Neural cell (in vitro differentiated cells): ENCODE measurements around the gene SDC4. TPM values are rescaled to one million over a fixed set of nuclear protein-coding genes. Genes with fewer than 3 reads are reported as not detected.

Experiments
- H2AFZ ChIP-seq: fragments of 200-600, 300-800 bp; sonication (generic), shearing (Covaris generic); 2 replicates; pipeline ENCODE4 v1.6.0; 2014; ENCODE audit warnings: low read depth, mild to moderate bottlenecking, antibody characterized with exemption, low read length, moderate library complexity
- H3F3A ChIP-seq: fragments of 200-600 bp; shearing (Covaris generic); 2 replicates; pipeline ENCODE4 v1.6.1; 2016; ENCODE audit warnings: mild to moderate bottlenecking, moderate library complexity, mixed read lengths, antibody characterized with exemption, low read length; ENCODE audit not compliant: insufficient read depth, poor library complexity, severe bottlenecking
- H3K27ac ChIP-seq: fragments of 200-600, 300-800 bp; sonication (generic), shearing (Covaris generic); 2 replicates; pipeline ENCODE4 v1.5.1; 2014; ENCODE audit warnings: mild to moderate bottlenecking, low read length, moderate library complexity
- H3K27me3 ChIP-seq: fragments of 300-800, 200-600 bp; sonication (generic), shearing (Covaris generic); 2 replicates; pipeline ENCODE4 v1.6.0; 2014; ENCODE audit warnings: mild to moderate bottlenecking, low read depth, low read length, moderate library complexity; ENCODE audit not compliant: insufficient read depth
- H3K36me3 ChIP-seq: fragments of 300-800, 200-600 bp; sonication (generic), shearing (Covaris generic); 2 replicates; pipeline ENCODE4 v1.5.1; 2014; ENCODE audit warnings: mild to moderate bottlenecking, antibody characterized with exemption, low read length, moderate library complexity; ENCODE audit not compliant: insufficient read depth
- H3K4me2 ChIP-seq: fragments of 300-800, 200-600 bp; sonication (generic), shearing (Covaris generic); 2 replicates; pipeline ENCODE4 v1.6.0; 2014; ENCODE audit warnings: mild to moderate bottlenecking, low read length
- H3K4me3 ChIP-seq: fragments of 300-800, 200-600 bp; sonication (generic), shearing (Covaris generic); 2 replicates; pipeline ENCODE4 v1.5.1; 2014; ENCODE audit warnings: mild to moderate bottlenecking, low read length, moderate library complexity
- H3K79me2 ChIP-seq: fragments of 200-600 bp; shearing (Covaris generic); replicated peaks from 2 replicates; pipeline ENCODE4 v1.6.0; 2014; ENCODE audit warnings: mild to moderate bottlenecking, low read length, moderate library complexity; ENCODE audit not compliant: insufficient read depth
- H3K9ac ChIP-seq: fragments of 300-800, 200-600 bp; sonication (generic), shearing (Covaris generic); 2 replicates; pipeline ENCODE4 v1.6.1; 2016; ENCODE audit warnings: mild to moderate bottlenecking, low read length, mixed read lengths
- H3K9me2 ChIP-seq: fragments of 200-600 bp; shearing (Covaris generic); 2 replicates; pipeline ENCODE4 v1.6.1; 2016; ENCODE audit warnings: mild to moderate bottlenecking, low read length, mixed read lengths; ENCODE audit not compliant: insufficient read depth
- H3K9me3 ChIP-seq: fragments of 200-600, 300-800 bp; sonication (generic), shearing (Covaris generic); 2 replicates; pipeline ENCODE4 v1.6.1; 2016; ENCODE audit warnings: mild to moderate bottlenecking, mixed run types, low read length, moderate library complexity, mixed read lengths
- H4K20me1 ChIP-seq: fragments of 200-600 bp; shearing (Covaris generic); 2 replicates; pipeline ENCODE4 v1.6.1; 2016; ENCODE audit warnings: mild to moderate bottlenecking, mixed run types; ENCODE audit not compliant: insufficient read depth
- CTCF ChIP-seq: fragments of 450-650 bp; IDR thresholded peaks from 2 replicates; pipeline ENCODE4 v1.5.1; 2014; ENCODE audit warnings: antibody characterized with exemption, mild to moderate bottlenecking, moderate library complexity; ENCODE audit not compliant: poor library complexity, severe bottlenecking
- EP300 ChIP-seq: fragments of 450-650 bp; conservative IDR thresholded peaks from 2 replicates; pipeline ENCODE4 v1.6.1; 2014; ENCODE audit warnings: antibody characterized with exemption, mild to moderate bottlenecking, moderate library complexity; ENCODE audit not compliant: poor library complexity, severe bottlenecking
- EZH2 ChIP-seq: fragments of 200-600, 300-800 bp; shearing (Covaris generic), sonication (generic); IDR thresholded peaks from 2 replicates; pipeline ENCODE4 v1.6.1; 2014; ENCODE audit warnings: antibody characterized with exemption, low read length, borderline replicate concordance, mild to moderate bottlenecking; ENCODE audit not compliant: insufficient read depth, poor library complexity, severe bottlenecking
- MXI1 ChIP-seq: fragments of 450-650 bp; conservative IDR thresholded peaks from 2 replicates; pipeline ENCODE4 v1.6.1; 2014; ENCODE audit warnings: antibody characterized with exemption, mild to moderate bottlenecking; ENCODE audit not compliant: poor library complexity, severe bottlenecking
- POLR2AphosphoS5 ChIP-seq: IDR thresholded peaks from 2 replicates; pipeline ENCODE4 v1.6.1; 2012
- RAD21 ChIP-seq: fragments of 450-650 bp; conservative IDR thresholded peaks from 2 replicates; pipeline ENCODE4 v1.6.1; 2014; ENCODE audit warnings: antibody characterized with exemption, mild to moderate bottlenecking, moderate library complexity
- SMC3 ChIP-seq: fragments of 450-650 bp; conservative IDR thresholded peaks from 2 replicates; pipeline ENCODE4 v1.6.1; 2014; ENCODE audit warnings: antibody characterized with exemption, mild to moderate bottlenecking, moderate library complexity; ENCODE audit not compliant: poor library complexity
- TAF1 ChIP-seq: IDR thresholded peaks from 2 replicates; pipeline ENCODE4 v1.6.1; 2012; ENCODE audit warnings: low read depth
- polyA plus RNA-seq: library from polyadenylated mRNA; depleted of rRNA; stranded (reverse); fragments of >200 nt; gene quantifications from 2 replicates; pipeline ENCODE4 v1.2.3, GENCODE V29; 2014
- TF ChIP-seq, protein P1 (sequence below): IDR thresholded peaks from 2 replicates; pipeline ENCODE4 v1.6.1; 2012; ENCODE audit warnings: borderline replicate concordance

The SDC4 gene
- polyA plus RNA-seq, 1 donor from 2014 or later = not detected

- no peaks in the 10 kb centered on the region for H4K20me1 ChIP-seq
- H3K27me3 ChIP-seq = peaks cover 14% of the 10 kb centered on the region
- no peak overlapping the region for H3K9ac ChIP-seq
- H3K27ac ChIP-seq = no peak overlapping the region
- H3K36me3 ChIP-seq = no peaks in the 10 kb centered on the region
- H3K9me2 ChIP-seq = no peaks in the 10 kb centered on the region
- H3K4me3 ChIP-seq = peak overlapping the region; percentile 73
- no peak for TF ChIP-seq CTCF
- TF ChIP-seq POLR2AphosphoS5 = no peak
- peak; percentile 0 for TF ChIP-seq RAD21
- H3K4me2 ChIP-seq = no peak overlapping the region
- H2AFZ ChIP-seq = no peak overlapping the region
- peaks cover 3% of the 10 kb centered on the region for H3K9me3 ChIP-seq
- H3K79me2 ChIP-seq = no peaks in the 10 kb centered on the region
- H3F3A ChIP-seq = no peaks in the 10 kb centered on the region
These were observed 54.2 kb downstream of the SDC4 start for GRCh38 chr20:45294003-45294368.

DNA sequence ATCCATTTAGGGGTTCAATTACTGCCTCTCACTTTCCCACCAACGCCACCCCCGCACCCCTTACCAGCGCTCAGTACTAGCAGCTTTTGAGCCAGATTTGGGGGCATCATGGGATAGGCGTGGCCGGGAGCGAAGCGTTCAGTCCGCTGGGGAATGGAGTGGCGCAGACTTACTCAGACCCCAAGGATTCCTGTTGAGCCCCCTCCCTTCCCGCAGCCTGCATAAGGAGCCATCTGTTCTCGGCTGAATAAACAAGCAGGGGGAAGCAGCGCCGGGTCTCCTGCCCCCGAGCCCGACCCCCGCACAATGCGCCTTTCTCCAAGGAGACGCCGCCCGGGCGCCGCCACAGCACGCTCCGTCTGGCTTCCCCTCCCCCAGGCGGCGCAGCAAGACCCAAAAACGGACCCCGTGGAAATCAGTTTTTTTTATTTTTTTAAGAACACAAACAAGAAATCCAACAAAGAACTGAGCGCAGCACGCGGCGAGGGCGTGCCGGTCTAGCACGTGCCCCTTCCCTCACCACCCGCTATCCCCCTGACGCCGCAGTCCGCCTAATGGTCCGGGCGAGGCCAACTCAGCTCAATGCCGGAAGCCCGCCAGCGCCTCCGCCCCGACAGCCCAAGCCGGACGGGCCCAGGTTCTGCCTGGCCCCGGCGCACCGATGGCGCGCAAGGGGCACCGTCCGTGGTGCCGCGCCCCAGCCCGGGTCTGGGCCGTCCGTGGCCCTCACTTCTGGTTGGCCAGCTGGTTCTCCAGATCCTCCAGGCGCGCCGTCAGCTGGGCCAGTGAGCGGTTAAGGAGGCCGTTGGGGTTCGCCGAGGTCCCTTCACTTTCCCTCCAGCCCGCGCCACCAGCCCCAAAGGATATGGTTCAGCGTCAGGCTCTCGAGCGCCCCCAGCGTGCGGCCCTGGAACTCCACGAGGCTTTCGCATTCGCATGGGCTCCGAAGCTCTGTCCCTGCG is 54.9 kb downstream of the SDC4 start:
- H3K9ac ChIP-seq = peak overlapping the region; percentile 59
- no peaks in the 10 kb centered on the region for H3K36me3 ChIP-seq
- peak overlapping the region; percentile 7 for H3K4me2 ChIP-seq
- peak overlapping the region; percentile 73 for H3K4me3 ChIP-seq
- peaks cover 3% of the 10 kb centered on the region for H3K9me3 ChIP-seq
- no peaks in the 10 kb centered on the region for H4K20me1 ChIP-seq
- H3K27ac ChIP-seq = no peak overlapping the region
- H3K27me3 ChIP-seq = peaks cover 14% of the 10 kb centered on the region
- H2AFZ ChIP-seq = no peak overlapping the region
- H3K9me2 ChIP-seq = no peaks in the 10 kb centered on the region
- no peaks in the 10 kb centered on the region for H3F3A ChIP-seq
- no peaks in the 10 kb centered on the region for H3K79me2 ChIP-seq
- TF ChIP-seq MXI1 = peak; percentile 61
- TF ChIP-seq RAD21 = peak; percentile 22
- peak; percentile 20 for TF ChIP-seq EP300
- TF ChIP-seq POLR2AphosphoS5 = peak; percentile 29
- TF ChIP-seq CTCF = peak; percentile 83
- TF ChIP-seq, protein P1, sequence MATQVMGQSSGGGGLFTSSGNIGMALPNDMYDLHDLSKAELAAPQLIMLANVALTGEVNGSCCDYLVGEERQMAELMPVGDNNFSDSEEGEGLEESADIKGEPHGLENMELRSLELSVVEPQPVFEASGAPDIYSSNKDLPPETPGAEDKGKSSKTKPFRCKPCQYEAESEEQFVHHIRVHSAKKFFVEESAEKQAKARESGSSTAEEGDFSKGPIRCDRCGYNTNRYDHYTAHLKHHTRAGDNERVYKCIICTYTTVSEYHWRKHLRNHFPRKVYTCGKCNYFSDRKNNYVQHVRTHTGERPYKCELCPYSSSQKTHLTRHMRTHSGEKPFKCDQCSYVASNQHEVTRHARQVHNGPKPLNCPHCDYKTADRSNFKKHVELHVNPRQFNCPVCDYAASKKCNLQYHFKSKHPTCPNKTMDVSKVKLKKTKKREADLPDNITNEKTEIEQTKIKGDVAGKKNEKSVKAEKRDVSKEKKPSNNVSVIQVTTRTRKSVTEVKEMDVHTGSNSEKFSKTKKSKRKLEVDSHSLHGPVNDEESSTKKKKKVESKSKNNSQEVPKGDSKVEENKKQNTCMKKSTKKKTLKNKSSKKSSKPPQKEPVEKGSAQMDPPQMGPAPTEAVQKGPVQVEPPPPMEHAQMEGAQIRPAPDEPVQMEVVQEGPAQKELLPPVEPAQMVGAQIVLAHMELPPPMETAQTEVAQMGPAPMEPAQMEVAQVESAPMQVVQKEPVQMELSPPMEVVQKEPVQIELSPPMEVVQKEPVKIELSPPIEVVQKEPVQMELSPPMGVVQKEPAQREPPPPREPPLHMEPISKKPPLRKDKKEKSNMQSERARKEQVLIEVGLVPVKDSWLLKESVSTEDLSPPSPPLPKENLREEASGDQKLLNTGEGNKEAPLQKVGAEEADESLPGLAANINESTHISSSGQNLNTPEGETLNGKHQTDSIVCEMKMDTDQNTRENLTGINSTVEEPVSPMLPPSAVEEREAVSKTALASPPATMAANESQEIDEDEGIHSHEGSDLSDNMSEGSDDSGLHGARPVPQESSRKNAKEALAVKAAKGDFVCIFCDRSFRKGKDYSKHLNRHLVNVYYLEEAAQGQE = no peak
- TF ChIP-seq SMC3 = peak; percentile 39
- no peak for TF ChIP-seq TAF1
- TF ChIP-seq EZH2 = no peak
